Stimulated activated CD8-positive, alpha-beta memory T cell treated with anti-CD3 and anti-CD28 coated beads, Interleukin-12 subunit alpha, Interleukin-12 subunit beta, amount 100 ng/mL, for 24 hours (primary cell): ENCODE results near the gene AP2A2.

Source experiments
- DNase-seq: peaks from one replicate; pipeline ENCODE4 v3.0.0-alpha.2; 2020; ENCODE audit errors: extremely low read depth

Gene AP2A2

GRCh38 chr11:1029654-1030053 is 104.0 kb downstream of the AP2A2 start:
- DNase-seq, result no peak

DNA sequence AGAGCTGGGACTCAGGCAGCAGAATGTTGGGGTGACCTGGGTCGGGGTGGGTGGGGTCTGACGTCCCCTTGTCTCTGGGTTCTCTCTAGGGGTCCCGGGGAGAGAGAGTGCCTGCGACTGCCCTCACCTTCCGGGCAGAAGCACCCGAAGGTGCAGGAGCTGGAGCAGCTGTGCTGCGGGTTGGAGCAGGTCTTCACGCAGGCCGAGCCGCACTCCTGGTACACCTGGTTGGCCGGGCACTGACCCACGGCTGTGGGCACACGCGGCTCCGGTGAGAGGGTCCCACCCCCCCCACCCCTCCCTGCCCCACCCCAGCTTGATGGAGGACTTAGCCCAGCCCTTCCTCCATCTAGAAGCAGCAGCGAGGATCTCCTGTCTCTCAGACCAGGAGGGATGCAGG is 104.4 kb downstream of the AP2A2 start:
- DNase-seq, result no peak

GRCh38 chr11:1030556-1030955 is 104.9 kb downstream of the AP2A2 start:
- no peak for DNase-seq

DNA sequence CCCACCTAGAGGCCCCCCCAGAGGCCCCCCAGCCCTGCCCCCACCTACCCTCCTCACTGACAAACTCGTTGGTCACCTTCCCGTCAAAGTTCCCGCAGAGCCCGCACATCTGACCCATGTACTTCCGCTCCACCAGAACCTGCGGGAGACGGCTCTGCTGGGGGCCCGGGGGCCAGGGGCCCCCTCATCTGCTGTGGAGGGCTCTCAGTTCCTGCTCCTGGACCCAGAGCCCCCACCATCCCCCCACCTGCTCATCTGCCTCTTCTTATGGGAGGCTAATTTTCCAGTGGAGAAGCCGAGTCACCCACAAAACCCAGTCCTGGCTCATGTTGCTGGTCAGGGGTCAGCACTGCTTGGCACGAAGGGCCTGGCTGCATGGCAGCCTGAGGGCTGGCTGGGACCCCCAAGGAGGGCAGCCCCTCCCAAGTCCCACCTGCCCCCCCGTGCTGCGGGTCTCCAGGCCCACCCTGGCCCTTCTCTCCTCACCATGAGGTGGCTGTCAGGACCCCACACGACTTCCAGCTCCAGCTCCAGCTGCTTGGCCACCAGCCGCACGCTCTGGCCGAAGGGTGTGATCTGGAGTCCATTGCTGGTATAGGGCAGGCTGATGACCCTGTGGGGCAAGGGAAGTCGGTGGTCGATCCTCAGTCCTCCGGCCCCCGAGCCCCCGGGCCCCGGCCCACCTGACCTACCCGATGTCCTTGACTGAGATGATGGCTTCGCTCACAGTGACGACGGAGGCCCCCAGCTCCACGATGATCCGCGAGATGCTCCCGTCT is 105.6 kb downstream of the AP2A2 start:
- no peak for DNase-seq

- DNase-seq, result no peak
Measured at GRCh38 chr11:1032310-1032891, 106.7 kb downstream of the AP2A2 start.

DNA sequence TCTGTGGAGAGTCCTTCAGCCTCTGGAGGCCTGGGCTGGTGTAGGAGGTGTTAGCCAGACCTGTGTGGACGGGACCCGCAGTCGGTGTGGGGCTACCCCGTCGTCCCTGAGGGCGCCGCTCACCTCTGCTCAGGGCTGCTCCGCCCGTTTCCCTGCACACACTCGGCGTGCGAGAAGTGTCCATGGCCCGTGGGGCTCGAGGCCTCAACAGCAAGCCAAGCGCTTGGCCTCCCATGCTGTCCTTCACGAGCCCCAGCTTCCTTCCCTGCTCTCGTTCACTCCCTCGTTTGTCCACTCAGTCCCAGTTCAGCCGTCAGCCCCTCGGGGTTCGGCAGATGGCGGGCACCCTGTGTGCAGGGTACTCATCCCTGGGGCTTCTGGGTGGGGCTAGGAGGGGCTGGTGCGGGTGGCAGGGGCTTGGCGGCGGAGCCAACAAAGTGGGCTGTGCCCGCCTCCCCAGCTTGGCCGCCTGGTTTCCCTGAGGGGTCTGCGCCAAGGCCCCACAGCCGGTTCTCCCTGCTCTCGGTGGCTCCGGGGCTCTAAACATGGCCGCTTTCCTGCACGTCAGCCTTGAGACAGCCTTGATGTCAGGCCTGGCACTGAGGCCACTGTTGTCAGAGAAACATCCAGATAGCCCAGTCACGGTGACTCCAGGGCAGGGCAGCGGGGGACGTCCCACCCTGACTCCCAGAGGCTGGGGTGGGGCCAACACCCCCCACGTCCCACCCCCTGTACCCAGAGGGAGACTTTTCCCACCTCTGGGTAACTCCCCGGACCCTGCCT is 107.5 kb downstream of the AP2A2 start:
- no peak for DNase-seq

- DNase-seq, result no peak
Measured at GRCh38 chr11:1034001-1034400, 108.3 kb downstream of the AP2A2 start.

GRCh38 chr11:1034456-1035295 is 109.0 kb downstream of the AP2A2 start:
- no peak for DNase-seq

DNA sequence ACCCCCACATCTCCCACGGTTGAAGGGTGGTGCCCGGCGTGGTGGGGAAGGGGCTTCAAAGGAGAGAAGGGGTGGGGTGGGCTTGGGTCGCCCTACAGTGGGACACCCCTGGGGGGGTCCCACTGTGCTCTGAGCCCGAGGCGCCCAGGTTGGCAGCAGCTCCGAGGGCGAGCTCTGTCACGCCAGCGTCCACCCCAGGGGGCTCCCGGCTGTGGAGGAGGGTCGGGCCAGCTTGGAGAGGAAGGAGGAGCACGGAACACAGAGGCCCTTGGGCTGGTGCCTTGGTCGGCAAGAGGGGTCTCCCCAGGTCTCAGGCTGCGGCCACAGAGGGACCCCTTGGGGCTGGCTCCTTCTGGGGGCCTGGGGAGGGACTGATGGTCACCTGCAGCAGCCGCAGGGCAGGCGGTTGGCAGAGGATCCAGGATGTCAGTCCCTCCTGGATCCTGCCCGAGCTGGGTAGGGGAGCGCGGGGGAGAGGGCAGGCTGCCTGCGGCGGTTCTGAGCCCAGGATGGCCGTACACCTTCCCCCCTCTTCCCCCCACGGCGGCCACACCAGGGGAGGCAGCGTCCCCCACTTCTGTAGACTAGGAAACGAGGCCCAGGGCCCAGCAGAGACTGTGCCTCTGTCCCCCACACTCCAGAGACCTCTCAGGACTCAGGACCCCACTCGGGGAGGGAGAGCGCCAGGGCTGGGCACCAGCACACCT is 110.1 kb downstream of the AP2A2 start:
- DNase-seq, result no peak

GRCh38 chr11:1036303-1036923 is 110.7 kb downstream of the AP2A2 start, which contains the start of gene MUC6:
MUC6 (minus strand) TSS chr11:1036718; CDS start chr11:1036655, 63 bp downstream.
- no peak for DNase-seq

GRCh38 chr11:1036931-1037330 is 111.3 kb downstream of the AP2A2 start:
- DNase-seq, result no peak

- DNase-seq, result no peak
Measured at GRCh38 chr11:1037506-1038055, 111.9 kb downstream of the AP2A2 start.

- no peak for DNase-seq
Measured at GRCh38 chr11:1038361-1038760, 112.7 kb downstream of the AP2A2 start.

- DNase-seq, result no peak
Measured at GRCh38 chr11:1038921-1039320, 113.3 kb downstream of the AP2A2 start.

DNA sequence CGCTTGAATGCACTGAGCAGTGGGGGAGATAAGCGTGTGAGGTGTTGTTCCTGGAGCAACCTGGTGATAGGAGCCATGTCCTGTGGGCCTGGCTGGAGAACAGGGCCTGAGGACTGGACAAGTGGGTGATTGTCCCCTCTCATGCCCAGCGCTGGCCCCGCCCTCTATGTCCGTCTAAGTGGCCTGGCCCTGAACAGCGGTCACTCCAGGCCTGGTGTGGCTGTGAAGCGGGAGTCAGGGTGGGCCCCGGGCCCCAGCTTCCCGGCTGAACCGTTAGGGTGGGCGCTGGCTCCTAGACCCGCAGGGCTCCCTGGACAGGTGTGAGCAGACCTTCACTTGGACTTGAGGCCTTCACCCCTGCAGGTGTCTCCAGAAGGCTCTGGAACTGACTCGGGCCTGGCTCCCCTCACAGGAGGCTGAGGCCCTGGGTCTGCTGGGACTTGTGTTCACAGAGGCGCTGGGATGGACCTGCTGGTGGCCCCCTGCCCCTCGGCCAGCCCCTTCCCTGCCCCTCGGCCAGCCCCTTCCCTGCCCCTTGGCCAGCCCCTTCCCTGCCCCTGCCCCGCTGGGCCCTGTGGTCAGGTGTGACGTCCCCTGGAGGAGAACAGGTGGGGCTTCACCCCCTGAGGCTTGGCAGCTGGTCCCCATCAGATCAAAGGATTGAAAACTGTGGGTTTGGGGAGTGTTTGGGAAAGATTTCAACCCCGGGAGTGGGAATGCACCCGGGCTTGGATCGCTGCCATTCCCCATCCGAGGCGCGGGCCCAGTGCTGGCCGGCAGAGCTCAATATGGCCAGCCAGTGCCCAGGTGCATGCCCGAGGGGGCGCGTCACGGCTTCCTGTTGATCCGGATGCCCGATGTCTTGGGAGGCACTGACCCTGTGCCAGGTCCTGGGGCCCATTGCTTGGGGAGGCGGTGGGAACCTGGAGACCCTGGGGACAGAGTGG is 114.1 kb downstream of the AP2A2 start:
- no peak for DNase-seq

DNA sequence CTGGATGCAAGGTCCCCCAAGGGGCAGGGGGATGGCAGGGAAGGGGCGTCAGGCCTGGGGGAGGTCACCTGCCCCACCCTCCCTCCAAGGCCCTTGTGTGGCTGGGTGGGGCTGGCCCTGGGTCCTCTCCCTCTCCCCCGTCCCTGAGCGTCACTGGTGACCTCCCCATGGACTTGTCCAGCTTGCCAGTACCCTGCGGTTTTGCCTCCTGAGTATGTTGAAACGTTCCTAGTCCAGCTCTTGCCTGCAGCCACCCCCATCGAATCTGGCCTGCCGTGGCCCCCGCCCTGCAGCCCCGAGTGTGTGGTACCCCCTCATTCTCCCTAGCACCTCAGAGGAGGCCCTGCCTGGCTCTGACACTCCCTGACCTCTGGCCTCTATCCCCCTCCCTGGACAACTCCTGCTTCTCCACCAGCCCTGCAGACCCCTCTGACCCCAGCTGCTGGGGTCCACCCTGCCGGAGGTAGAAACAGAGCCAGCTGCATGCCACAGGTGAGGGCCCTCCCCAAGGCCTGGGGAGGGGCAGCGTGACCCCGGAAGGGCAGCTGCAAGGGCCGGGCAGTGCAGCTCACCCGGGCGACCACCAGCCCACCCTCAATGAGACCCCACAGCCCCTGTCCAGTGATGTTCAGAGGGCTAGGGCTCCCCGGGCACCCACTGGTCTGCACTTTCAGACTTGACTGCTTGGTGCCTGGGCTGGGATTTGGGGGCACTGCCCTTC is 114.9 kb downstream of the AP2A2 start:
- no peak for DNase-seq

DNA sequence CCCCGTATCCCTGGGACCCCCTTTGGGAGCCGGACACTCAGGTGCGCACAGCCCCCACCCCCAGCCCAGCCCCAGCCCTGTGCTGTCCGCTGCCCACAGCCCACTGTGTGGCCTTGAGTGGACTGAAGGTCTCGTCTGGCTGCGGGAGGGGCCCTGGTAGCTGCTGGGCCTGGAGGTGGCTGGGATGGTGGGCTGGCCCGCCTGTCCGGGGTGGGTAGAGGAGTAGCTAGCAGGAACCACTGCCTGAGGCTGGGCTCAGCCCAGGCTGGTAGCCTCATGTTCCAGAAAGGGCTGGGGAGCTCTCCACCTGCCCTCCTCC is 115.4 kb downstream of the AP2A2 start:
- DNase-seq, result no peak

- DNase-seq, result no peak
Measured at GRCh38 chr11:1041471-1041870, 115.8 kb downstream of the AP2A2 start.
